Central memory CD8-positive, alpha-beta T cell (primary cell): Measurements from ENCODE around the gene BRD4.

ENCODE experiments used
- ATAC-seq: fragments of 150-1000 bp; cut with Tn5 transposase; replicated peaks from 2 replicates; pipeline ENCODE4 v1.10.0; 2022; ENCODE audit warnings: mild to moderate bottlenecking, moderate FRiP score, moderate number of reproducible peaks; ENCODE audit not compliant: poor library complexity, severe bottlenecking; ENCODE audit errors: extremely low read depth
- DNase-seq, 2 donors: peaks; one replicate each; pipeline ENCODE4 v3.0.0; 2021; ENCODE audit warnings: low spot score in 2 of 2
- H3K27ac Mint-ChIP-seq: one replicate; pipeline ENCODE4 v1.8.0; 2022; ENCODE audit warnings: low read depth, mild to moderate bottlenecking, moderate library complexity, mixed read lengths
- H3K27me3 Mint-ChIP-seq: one replicate; pipeline ENCODE4 v1.8.0; 2022; ENCODE audit warnings: mixed read lengths
- H3K36me3 Mint-ChIP-seq: one replicate; pipeline ENCODE4 v1.8.0; 2022; ENCODE audit warnings: mild to moderate bottlenecking, moderate library complexity, mixed read lengths; ENCODE audit not compliant: insufficient read depth
- H3K4me1 Mint-ChIP-seq: one replicate; pipeline ENCODE4 v1.8.0; 2022; ENCODE audit warnings: mixed read lengths
- H3K4me3 Mint-ChIP-seq: one replicate; pipeline ENCODE4 v1.8.0; 2022; ENCODE audit warnings: mild to moderate bottlenecking, moderate library complexity, mixed read lengths
- H3K9me3 Mint-ChIP-seq: one replicate; pipeline ENCODE4 v1.8.0; 2022; ENCODE audit warnings: mixed read lengths

The BRD4 gene

DNA sequence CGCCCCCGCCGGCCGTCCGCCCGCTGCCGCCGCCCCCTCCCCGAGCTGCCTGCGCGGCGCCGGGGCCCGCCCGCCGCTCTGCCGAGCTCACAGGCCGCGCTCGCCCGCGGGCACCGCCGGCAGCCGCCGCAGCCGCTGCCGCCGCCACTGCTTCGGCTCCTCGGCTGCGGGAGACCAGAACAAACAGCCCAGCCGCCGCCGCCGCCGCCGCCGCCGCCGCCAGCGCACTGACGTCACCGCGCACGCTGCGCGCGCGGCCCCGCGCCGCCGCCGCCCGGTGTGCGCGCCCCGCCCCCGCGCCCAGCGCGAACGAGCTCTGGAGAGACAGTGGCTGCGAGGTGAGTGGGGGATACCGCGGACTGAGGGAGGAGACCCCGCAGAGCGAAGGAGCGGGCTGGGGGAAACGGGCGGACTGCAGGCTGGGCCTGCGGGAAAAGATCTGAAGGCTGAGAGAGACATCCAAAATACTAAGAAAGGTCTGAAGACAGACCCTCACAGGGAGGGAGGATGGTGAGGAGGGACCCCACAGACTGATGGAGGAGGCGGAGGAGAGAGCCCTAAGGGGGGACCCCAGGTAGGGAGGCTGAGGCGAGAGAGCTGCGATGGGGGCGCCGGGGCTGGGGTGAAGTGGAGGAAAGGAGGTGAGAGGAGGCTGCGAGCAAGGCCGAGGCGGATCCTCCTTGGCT is at the start of gene BRD4:
BRD4 (minus strand) TSS at position 229 of the 686 bp plus-strand sequence. CDS start 59,440 bp downstream, outside the sequence.
- peak; percentile 65 for ATAC-seq

GRCh38 chr19:15381864-15382263 is 49.5 kb upstream of the BRD4 start:
- H3K36me3 Mint-ChIP-seq = peaks cover 25% of the 10 kb centered on the region
- no peak for DNase-seq
- H3K27me3 Mint-ChIP-seq = no peaks in the 10 kb centered on the region
- peaks cover 25% of the 10 kb centered on the region for H3K4me1 Mint-ChIP-seq
- H3K4me3 Mint-ChIP-seq = peak overlapping the region; percentile 22
- no peak for ATAC-seq
- H3K9me3 Mint-ChIP-seq = no peaks in the 10 kb centered on the region
- no peak overlapping the region for H3K27ac Mint-ChIP-seq

More for the DNA sequence above, at the start of gene BRD4:
- Mint-ChIP-seq H3K36me3 (peaks cover 21% of the 10 kb centered on the region), H3K4me1 (peaks cover 41% of the 10 kb centered on the region), H3K27ac (peak within 1 kb of the TSS; percentile 94), H3K27me3 (no peaks in the 10 kb centered on the region), H3K9me3 (no peaks in the 10 kb centered on the region), H3K4me3 (peak within 1 kb of the TSS; percentile 94)
- peak; percentile 59 to 71 for DNase-seq

DNA sequence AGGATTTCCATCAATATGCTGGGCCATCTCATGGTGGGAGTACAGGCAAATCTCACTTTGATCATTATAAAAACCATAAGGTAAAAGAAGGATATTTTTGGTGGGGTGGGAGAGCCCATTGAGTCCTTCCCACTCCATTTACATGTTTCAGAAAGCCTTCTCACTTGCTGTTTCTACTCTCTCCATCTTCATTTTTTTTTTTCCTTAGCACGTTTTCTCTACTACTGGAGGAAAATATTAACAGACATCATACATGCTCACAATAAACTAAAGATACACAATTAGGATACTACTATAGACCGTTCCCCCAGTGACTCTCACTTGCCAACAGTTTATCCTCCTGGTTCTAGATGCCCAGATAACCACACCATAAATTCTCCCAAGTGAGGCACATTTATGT is 49.1 kb upstream of the BRD4 start:
- ATAC-seq = no peak
- peaks cover 25% of the 10 kb centered on the region for H3K36me3 Mint-ChIP-seq
- H3K27ac Mint-ChIP-seq = peak overlapping the region; percentile 97
- H3K9me3 Mint-ChIP-seq = no peaks in the 10 kb centered on the region
- H3K4me1 Mint-ChIP-seq = peaks cover 30% of the 10 kb centered on the region
- H3K27me3 Mint-ChIP-seq = no peaks in the 10 kb centered on the region
- peak overlapping the region; percentile 22 for H3K4me3 Mint-ChIP-seq
- no peak for DNase-seq

DNA sequence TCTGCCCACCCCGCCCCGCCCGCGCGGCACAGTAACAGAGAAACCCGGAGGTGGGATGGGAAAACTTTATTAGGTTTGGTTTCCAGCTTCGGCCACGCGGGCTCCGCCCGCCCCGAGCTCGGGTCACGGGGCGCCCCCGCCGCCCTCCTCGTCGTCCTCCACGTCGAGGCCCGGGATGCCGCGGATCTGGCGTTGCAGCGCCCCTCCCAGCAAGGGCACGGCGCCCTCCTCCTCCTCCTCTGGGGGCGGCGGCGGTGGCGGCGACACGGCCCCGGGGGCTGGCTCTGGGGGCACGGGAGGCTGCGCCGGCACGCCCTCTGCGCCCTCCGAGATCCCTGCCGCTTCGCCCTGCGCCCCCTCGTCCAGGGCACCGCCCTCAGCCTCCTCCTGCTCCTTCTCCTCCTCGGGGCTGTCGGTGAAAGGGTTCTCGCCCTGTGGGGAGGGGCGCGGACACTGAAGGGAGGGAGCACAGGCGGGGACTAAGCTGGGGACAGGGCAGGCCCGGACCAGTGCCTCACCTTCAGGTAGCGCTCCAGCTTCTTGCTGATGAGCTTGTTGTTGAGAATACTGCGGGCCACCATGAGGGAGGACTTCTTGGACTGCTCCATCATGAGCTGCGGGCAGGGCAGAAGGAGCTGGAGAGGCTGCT is 47.8 kb upstream of the BRD4 start:
- no peaks in the 10 kb centered on the region for H3K9me3 Mint-ChIP-seq
- ATAC-seq (peak; percentile 21), DNase-seq (no peak)
- H3K27ac Mint-ChIP-seq = peak overlapping the region; percentile 97
- no peaks in the 10 kb centered on the region for H3K27me3 Mint-ChIP-seq
- H3K4me1 Mint-ChIP-seq = peaks cover 30% of the 10 kb centered on the region
- H3K4me3 Mint-ChIP-seq = peak overlapping the region; percentile 92
- H3K36me3 Mint-ChIP-seq = peaks cover 26% of the 10 kb centered on the region

DNA sequence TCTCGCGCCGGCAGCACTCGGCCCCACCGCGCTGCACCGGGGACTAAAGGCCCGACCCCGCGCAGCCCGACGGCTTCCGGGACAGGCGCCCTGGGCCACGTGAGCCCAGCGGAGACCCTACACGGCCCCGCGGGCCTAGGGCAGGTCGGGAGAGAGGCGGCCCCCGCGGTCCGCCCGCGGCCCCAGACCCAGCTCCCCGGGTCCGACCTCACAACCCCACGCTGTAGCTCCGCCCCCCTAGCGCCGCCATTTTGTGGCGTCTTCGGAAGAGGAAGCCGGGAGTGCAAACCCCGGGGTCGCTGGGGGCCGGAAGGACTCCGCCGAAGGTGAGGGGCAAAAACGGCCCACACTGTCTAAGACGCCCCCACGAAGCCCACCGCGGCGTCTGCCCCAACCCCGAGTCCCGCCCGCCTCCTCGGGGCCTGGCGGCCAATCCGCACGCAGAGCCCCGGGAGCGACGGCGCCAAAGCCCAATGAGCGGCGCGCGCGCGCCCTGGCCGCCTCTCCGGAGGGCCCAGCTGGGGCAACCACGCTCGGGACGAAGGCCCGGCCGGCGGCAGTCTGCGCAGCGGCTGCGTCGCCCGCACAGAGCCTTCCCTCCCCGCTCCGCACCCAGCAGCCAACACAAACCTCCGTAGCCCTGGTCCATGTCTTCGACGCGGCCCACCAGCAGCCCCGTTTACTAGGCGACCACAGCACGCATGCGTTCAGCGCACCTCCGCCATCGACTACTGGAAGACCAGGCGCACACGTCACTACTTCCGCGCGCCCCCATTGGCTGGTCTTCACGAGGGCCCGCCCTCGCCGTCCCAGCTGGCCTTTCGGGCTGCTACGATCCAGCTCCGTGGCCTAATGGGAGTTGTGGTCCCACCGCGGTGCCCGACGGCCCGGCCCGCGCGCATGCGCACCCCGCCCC is 47.0 kb upstream of the BRD4 start, which contains the start of gene AKAP8:
AKAP8 (minus strand) TSS at position 705 of the 916 bp plus-strand sequence; CDS start at position 649, 56 bp downstream.
- H3K27me3 Mint-ChIP-seq = no peaks in the 10 kb centered on the region
- H3K4me1 Mint-ChIP-seq = peaks cover 36% of the 10 kb centered on the region
- DNase-seq (peak; percentile 94 to 97), ATAC-seq (peak; percentile 92)
- peaks cover 26% of the 10 kb centered on the region for H3K36me3 Mint-ChIP-seq
- H3K9me3 Mint-ChIP-seq = no peaks in the 10 kb centered on the region
- H3K4me3 Mint-ChIP-seq = peak within 1 kb of the TSS; percentile 92
- H3K27ac Mint-ChIP-seq = peak within 1 kb of the TSS; percentile 97

DNA sequence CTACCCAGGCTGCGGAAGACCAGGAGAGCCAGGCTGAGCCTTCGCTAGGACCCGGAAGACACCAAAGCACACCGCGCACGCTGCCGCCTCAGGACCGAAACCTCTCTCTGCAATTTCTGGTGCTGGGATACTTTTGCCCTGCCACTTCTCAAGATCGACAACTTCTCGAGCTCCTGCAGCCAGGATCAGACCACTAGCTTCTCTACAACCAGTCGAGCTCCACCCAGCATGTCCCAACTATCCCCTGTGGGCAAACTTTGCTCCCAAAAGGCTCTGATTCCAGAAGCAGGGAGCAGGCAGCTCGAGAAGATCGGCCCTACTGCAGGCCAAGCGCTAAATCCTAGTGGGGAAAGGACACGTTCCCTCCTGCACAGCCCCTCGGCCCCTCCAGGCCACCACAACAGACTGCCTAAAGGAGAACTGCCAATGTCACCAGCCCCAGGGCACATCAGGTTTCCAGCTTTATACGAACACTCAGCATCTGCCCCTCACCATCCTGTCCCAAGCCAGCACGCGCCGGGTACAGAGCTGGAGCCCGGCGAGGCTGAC is 46.3 kb upstream of the BRD4 start:
- H3K27me3 Mint-ChIP-seq = no peaks in the 10 kb centered on the region
- H3K27ac Mint-ChIP-seq = peak overlapping the region; percentile 97
- no peaks in the 10 kb centered on the region for H3K9me3 Mint-ChIP-seq

DNA sequence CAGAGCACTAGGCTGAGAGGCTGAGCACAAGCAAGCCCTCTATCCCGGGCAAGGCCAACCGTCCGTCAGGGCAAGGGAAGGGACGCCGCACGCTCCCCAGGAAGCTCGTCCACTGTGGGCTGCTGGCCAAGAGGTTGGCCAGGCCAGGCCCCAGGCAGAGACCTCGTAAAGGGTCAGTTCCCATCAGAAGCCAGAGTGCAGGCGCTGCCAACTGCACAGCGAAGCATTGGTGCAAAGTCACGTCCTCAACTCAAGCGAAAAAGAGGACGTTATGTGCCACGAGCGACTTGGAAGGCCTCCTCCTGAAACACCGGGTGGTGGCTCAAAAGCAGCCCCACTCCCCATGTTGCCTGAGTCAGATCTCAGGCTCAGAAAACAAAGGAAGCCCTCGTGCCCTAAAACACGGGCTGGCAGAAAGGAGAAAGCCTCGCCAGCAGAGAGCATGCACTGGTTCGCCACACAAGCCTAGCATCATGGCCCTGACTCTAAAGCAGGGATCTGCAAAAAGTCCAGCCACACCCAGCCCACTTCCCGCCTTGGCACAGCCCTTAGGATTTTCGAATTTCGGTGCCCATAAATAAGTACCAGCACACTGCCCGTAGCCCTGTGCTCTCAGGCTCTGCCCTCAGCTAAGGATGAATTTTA is 42.6 kb upstream of the BRD4 start:
- Mint-ChIP-seq H3K4me3 (no peak overlapping the region), H3K36me3 (peaks cover 55% of the 10 kb centered on the region), H3K4me1 (peaks cover 29% of the 10 kb centered on the region), H3K27ac (no peak overlapping the region), H3K9me3 (no peaks in the 10 kb centered on the region), H3K27me3 (no peaks in the 10 kb centered on the region)
- DNase-seq (no peak), ATAC-seq (no peak)

More for the DNA sequence above, 46.3 kb upstream of the BRD4 start:
- ATAC-seq (peak; percentile 17), DNase-seq (no peak)
- H3K4me3 Mint-ChIP-seq = peak overlapping the region; percentile 92
- peaks cover 30% of the 10 kb centered on the region for H3K36me3 Mint-ChIP-seq
- H3K4me1 Mint-ChIP-seq = peaks cover 37% of the 10 kb centered on the region

DNA sequence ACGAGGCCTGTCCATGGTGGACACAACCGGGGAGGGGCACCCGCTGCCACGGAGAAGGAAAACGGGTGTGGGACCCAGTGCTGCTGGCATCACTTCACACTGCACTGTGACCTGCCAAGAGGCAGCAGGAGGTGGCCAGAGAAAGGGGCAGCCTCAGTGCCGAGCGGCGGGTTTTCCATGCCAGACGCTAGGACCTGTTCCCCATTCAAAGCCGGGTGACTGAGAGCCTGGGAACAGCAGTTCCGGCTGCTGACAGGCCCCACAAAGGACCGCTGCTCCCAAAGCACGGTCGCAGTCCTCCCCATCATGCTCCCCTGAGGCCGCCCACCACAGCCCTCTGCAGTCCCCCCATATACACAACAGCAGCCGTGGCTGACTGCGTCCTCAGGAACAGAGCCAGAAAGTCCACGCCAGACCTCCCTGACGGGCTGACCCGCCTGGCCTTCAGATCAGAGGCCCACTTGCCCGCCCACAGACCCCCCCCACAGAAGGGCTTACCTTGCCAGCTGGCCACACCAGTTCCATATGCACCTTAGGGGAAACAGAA is 41.8 kb upstream of the BRD4 start:
- Mint-ChIP-seq H3K4me1 (peaks cover 29% of the 10 kb centered on the region), H3K36me3 (peaks cover 52% of the 10 kb centered on the region), H3K27ac (no peak overlapping the region), H3K27me3 (no peaks in the 10 kb centered on the region), H3K9me3 (no peaks in the 10 kb centered on the region), H3K4me3 (no peak overlapping the region)
- no peak for DNase-seq
- no peak for ATAC-seq

DNA sequence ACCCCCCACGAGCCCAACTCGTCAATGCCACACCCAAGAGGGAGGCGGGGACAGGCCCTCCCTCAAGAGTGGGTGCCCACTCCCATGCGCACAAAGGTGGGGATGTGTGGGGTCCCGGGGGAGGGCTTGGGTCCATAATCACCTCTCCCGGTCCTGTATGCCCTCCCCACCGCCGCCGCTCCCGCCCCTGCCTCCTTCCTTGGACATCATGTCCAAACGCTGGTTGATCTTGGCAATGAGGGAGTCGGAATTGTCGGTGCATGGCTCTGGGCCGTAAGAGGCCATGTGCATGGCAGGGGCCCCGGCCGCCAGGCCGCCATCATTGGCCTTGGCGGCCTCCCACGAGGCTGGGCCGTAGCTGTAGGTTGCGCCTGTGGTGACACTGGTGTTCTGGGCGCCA is 41.3 kb upstream of the BRD4 start:
- H3K9me3 Mint-ChIP-seq = no peaks in the 10 kb centered on the region
- H3K27ac Mint-ChIP-seq = no peak overlapping the region
- H3K4me3 Mint-ChIP-seq = no peak overlapping the region
- no peak for ATAC-seq
- peaks cover 56% of the 10 kb centered on the region for H3K36me3 Mint-ChIP-seq
- peaks cover 29% of the 10 kb centered on the region for H3K4me1 Mint-ChIP-seq
- H3K27me3 Mint-ChIP-seq = no peaks in the 10 kb centered on the region
- DNase-seq = no peak

DNA sequence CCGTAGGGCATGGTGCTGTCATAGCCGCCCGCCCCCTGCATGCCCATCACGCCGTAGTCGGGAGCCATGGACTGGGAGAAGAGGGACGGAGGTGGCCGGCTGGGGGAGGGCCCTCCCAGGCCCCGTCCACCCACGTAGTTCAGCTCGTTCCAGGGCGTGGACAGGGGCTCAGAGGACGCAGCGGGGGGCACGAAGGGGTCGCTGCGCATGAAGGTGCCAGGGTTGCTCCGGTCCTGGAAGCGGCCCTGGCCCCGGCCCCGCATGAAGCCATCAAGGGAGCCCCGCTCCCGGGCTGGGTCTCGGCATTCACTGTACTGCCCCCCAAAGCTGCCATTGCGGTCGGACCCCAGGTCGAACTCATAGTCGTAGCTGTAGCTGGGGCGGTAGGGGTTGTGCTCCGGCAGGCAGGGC is 40.6 kb upstream of the BRD4 start:
- Mint-ChIP-seq H3K27me3 (no peaks in the 10 kb centered on the region), H3K4me3 (no peak overlapping the region), H3K9me3 (no peaks in the 10 kb centered on the region), H3K36me3 (peaks cover 59% of the 10 kb centered on the region), H3K27ac (no peak overlapping the region), H3K4me1 (peaks cover 22% of the 10 kb centered on the region)
- ATAC-seq (no peak), DNase-seq (no peak)

DNA sequence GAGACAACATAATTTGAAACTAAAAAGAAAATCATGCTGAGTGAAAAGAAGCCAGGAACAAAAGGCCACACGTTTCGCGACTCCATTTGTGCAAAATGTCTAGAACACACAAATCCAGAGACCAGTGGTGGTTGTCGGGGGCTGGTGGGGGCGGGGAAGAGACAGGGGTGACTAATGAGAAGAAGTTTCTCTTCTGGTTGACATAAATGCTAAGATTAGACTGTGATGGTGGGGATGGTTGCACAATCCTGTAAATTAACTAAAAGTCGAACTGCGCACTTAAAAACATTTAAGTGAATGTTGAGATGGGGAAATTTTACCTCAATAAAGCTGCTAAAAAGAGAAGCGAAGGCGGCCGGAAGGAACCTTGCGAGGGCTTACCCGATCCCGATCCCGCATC is 40.1 kb upstream of the BRD4 start:
- DNase-seq (no peak), ATAC-seq (no peak)
- Mint-ChIP-seq H3K27ac (no peak overlapping the region), H3K27me3 (no peaks in the 10 kb centered on the region), H3K4me1 (peaks cover 18% of the 10 kb centered on the region), H3K4me3 (no peak overlapping the region), H3K9me3 (no peaks in the 10 kb centered on the region), H3K36me3 (peaks cover 56% of the 10 kb centered on the region)
